ENCODE results near the gene CCDC9.

Gene CCDC9

DNA sequence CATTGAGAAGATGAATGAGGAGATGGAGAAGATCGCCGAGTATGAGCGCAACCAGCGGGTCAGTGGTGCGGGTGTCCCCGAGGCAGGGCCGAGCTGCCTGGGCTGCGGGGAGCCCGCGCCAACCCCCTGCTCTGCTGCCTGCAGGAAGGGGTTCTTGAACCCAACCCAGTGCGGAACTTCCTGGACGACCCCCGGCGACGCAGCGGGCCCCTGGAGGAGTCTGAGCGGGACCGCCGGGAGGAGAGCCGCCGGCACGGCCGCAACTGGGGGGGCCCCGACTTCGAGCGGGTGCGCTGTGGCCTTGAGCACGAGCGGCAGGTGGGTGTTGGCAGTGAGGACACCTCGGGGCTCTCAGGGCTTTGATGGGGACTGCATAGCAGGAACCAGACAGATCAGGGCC is 8.3 kb downstream of the CCDC9 start:
- Histone ChIP-seq H3K79me2 (ENCODE audit: control insufficient read depth, insufficient read depth, low read length) (no peaks in the 10 kb centered on the region), H2BK5ac (ENCODE audit: low read length) (no peak overlapping the region), H3K56ac (ENCODE audit: low read length) (no peak overlapping the region), H3K27ac (ENCODE audit: low read depth, low read length) (no peak overlapping the region), H2BK15ac (replicated peaks; ENCODE audit: low read depth) (no peak overlapping the region), H3K4me3 (ENCODE audit: low read length) (no peak overlapping the region), H3K4me1 (ENCODE audit: control insufficient read depth, low read depth, low read length) (no peaks in the 10 kb centered on the region), H3K4me2 (ENCODE audit: low read length) (no peak overlapping the region), H3K9ac (ENCODE audit: low read length) (no peak overlapping the region), H2BK120ac (ENCODE audit: low read depth, low read length) (no peak overlapping the region), H3K27me3 (ENCODE audit: insufficient read depth, low read length, poor library complexity) (no peaks in the 10 kb centered on the region), H3K4ac (ENCODE audit: low read depth, low read length) (no peak overlapping the region), H3K79me1 (ENCODE audit: low read length) (peaks cover 6% of the 10 kb centered on the region), H3K23ac (ENCODE audit: low read length) (no peak overlapping the region), H4K8ac (ENCODE audit: low read depth, low read length) (no peak overlapping the region), H4K5ac (ENCODE audit: low read length) (no peak overlapping the region), H3K18ac (ENCODE audit: low read length) (no peak overlapping the region), H2AK5ac (ENCODE audit: low read length) (no peak overlapping the region), H3K36me3 (ENCODE audit: control insufficient read depth, insufficient read depth, low read length) (peaks cover 6% of the 10 kb centered on the region)
- DNase-seq: no peak
- WGBS (ENCODE audit: extremely low coverage, insufficient coverage, low lambda C conversion rate): no CpG with 5 or more reads among the region's 30 CpGs

DNA sequence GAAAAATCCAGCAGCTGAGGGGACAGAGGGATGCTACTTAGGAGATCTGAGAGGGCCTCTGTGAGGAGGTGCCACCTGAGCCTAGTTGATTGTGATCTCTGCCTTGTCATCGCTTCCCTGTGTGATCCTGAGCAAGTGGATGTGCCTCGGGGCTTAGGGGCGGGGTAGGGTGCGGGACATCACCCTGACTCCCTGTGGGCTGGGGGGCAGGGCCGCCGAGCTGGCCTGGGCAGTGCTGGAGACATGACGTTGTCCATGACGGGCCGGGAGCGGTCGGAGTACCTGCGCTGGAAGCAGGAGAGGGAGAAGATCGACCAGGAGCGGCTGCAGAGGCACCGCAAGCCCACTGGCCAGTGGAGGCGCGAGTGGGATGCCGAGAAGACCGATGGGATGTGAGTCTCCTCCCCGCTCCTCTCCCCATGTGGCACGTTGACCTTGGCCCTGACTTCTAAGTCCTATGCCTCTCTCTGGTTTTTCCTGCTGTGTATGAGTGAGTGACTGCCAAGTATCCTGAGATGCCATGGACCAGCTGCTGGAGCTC is 10.1 kb downstream of the CCDC9 start:
- Histone ChIP-seq H3K4me3 (ENCODE audit: low read length) (no peak overlapping the region), H3K9ac (ENCODE audit: low read length) (no peak overlapping the region), H3K23ac (ENCODE audit: low read length) (no peak overlapping the region), H3K4me1 (ENCODE audit: control insufficient read depth, low read depth, low read length) (no peaks in the 10 kb centered on the region), H3K79me1 (ENCODE audit: low read length) (peaks cover 2% of the 10 kb centered on the region), H2BK15ac (replicated peaks; ENCODE audit: low read depth) (no peak overlapping the region), H3K4ac (ENCODE audit: low read depth, low read length) (no peak overlapping the region), H3K18ac (ENCODE audit: low read length) (no peak overlapping the region), H3K27me3 (ENCODE audit: insufficient read depth, low read length, poor library complexity) (no peaks in the 10 kb centered on the region), H2AK5ac (ENCODE audit: low read length) (no peak overlapping the region), H3K79me2 (ENCODE audit: control insufficient read depth, insufficient read depth, low read length) (no peaks in the 10 kb centered on the region), H3K27ac (ENCODE audit: low read depth, low read length) (no peak overlapping the region), H2BK5ac (ENCODE audit: low read length) (no peak overlapping the region), H3K4me2 (ENCODE audit: low read length) (no peak overlapping the region), H3K56ac (ENCODE audit: low read length) (no peak overlapping the region), H2BK120ac (ENCODE audit: low read depth, low read length) (no peak overlapping the region), H4K8ac (ENCODE audit: low read depth, low read length) (no peak overlapping the region), H4K5ac (ENCODE audit: low read length) (no peak overlapping the region), H3K36me3 (ENCODE audit: control insufficient read depth, insufficient read depth, low read length) (peaks cover 6% of the 10 kb centered on the region)
- DNase-seq: no peak
- no CpG with 5 or more reads among the region's 21 CpGs for WGBS (ENCODE audit: extremely low coverage, insufficient coverage, low lambda C conversion rate)

DNA sequence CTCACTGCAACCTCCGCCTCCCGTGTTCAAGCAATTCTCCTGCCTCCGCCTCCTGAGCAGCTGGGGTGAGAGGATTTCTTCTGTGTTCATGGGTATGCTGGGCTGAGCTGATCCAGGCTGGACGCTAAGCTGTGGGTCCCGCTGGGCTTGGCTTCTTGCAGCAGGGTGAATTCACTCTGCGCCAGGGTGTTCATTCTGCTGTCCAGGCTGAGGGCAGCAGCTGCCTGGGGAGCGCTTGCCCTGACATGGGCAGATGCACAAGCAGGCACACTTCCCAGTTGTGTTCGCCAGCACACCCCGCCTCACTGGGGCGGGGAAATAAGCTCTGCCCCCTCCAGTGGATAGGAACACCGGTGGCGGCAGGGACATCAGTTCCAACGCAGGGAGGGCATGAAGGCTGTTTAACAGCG is 11.0 kb downstream of the CCDC9 start:
- Histone ChIP-seq H3K4ac (ENCODE audit: low read depth, low read length) (no peak overlapping the region), H2BK15ac (replicated peaks; ENCODE audit: low read depth) (no peak overlapping the region), H2AK5ac (ENCODE audit: low read length) (no peak overlapping the region), H4K5ac (ENCODE audit: low read length) (no peak overlapping the region), H3K23ac (ENCODE audit: low read length) (no peak overlapping the region), H3K27me3 (ENCODE audit: insufficient read depth, low read length, poor library complexity) (no peaks in the 10 kb centered on the region), H3K9ac (ENCODE audit: low read length) (no peak overlapping the region), H4K8ac (ENCODE audit: low read depth, low read length) (no peak overlapping the region), H3K4me1 (ENCODE audit: control insufficient read depth, low read depth, low read length) (no peaks in the 10 kb centered on the region), H3K36me3 (ENCODE audit: control insufficient read depth, insufficient read depth, low read length) (peaks cover 6% of the 10 kb centered on the region), H3K56ac (ENCODE audit: low read length) (no peak overlapping the region), H3K27ac (ENCODE audit: low read depth, low read length) (no peak overlapping the region), H3K4me3 (ENCODE audit: low read length) (no peak overlapping the region), H3K79me1 (ENCODE audit: low read length) (peaks cover 1% of the 10 kb centered on the region), H2BK5ac (ENCODE audit: low read length) (no peak overlapping the region), H3K79me2 (ENCODE audit: control insufficient read depth, insufficient read depth, low read length) (no peaks in the 10 kb centered on the region), H3K18ac (ENCODE audit: low read length) (no peak overlapping the region), H2BK120ac (ENCODE audit: low read depth, low read length) (no peak overlapping the region), H3K4me2 (ENCODE audit: low read length) (no peak overlapping the region)
- DNase-seq: no peak
- WGBS (ENCODE audit: extremely low coverage, insufficient coverage, low lambda C conversion rate): no CpG with 5 or more reads among the region's 14 CpGs

DNA sequence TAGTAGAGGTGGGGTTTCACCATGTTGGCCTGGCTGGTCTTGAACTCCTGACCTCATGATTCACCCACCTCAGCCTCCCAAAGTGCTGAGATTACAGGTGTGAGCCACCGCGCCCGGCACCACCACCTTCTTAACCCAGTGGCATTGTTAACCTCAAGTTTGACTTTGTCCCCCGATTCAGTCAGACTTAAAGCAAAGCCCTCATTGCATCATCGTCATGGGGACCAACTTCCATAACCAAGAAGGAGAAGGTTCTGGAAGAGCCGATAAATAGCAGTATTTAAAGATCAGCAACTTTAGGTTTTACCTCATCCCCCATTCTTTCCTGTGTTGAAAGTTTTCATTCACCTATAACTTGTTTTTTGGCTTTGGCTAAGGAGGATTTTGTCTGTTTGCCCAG is 11.7 kb downstream of the CCDC9 start:
- no peaks in the 10 kb centered on the region for H3K79me1 ChIP-seq (ENCODE audit: low read length)
- H3K4me2 ChIP-seq (ENCODE audit: low read length): no peak overlapping the region
- no peak overlapping the region for H3K18ac ChIP-seq (ENCODE audit: low read length)
- H3K36me3 ChIP-seq (ENCODE audit: control insufficient read depth, insufficient read depth, low read length): peaks cover 6% of the 10 kb centered on the region
- no peak overlapping the region for H4K5ac ChIP-seq (ENCODE audit: low read length)
- H3K4me1 ChIP-seq (ENCODE audit: control insufficient read depth, low read depth, low read length): peaks cover 2% of the 10 kb centered on the region
- no peak overlapping the region for H3K23ac ChIP-seq (ENCODE audit: low read length)
- no peak overlapping the region for H3K27ac ChIP-seq (ENCODE audit: low read depth, low read length)
- no peak for DNase-seq
- no peak overlapping the region for H2BK120ac ChIP-seq (ENCODE audit: low read depth, low read length)
- H4K8ac ChIP-seq (ENCODE audit: low read depth, low read length): no peak overlapping the region
- WGBS (ENCODE audit: extremely low coverage, insufficient coverage, low lambda C conversion rate): no CpG with 5 or more reads among the region's 6 CpGs
- H2BK15ac ChIP-seq (replicated peaks; ENCODE audit: low read depth): no peak overlapping the region
- no peak overlapping the region for H2BK5ac ChIP-seq (ENCODE audit: low read length)
- H3K4ac ChIP-seq (ENCODE audit: low read depth, low read length): no peak overlapping the region
- H3K4me3 ChIP-seq (ENCODE audit: low read length): no peak overlapping the region
- H3K79me2 ChIP-seq (ENCODE audit: control insufficient read depth, insufficient read depth, low read length): no peaks in the 10 kb centered on the region
- no peaks in the 10 kb centered on the region for H3K27me3 ChIP-seq (ENCODE audit: insufficient read depth, low read length, poor library complexity)
- no peak overlapping the region for H3K56ac ChIP-seq (ENCODE audit: low read length)
- no peak overlapping the region for H3K9ac ChIP-seq (ENCODE audit: low read length)
- no peak overlapping the region for H2AK5ac ChIP-seq (ENCODE audit: low read length)

DNA sequence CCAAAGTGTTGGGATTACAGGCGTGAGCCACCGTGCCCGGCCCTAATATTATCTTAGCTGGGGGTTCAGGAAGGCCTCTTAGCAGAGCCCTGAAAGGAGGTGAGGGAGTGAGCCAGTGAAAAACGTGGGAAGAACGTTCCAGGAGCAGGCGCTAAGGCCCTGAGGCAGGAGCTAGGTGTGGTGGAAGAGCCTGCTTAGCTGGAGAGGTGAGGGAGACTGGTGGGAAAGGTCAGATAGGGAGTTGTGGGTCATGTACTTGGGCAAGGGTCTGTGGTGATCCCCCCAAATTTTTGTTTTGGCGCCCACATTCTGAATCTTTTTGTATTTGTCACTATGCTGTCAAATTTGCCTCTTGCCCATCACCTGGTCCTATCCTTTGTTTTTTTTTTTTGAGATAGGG is 13.3 kb downstream of the CCDC9 start:
- Histone ChIP-seq H4K5ac (ENCODE audit: low read length) (no peak overlapping the region), H3K4ac (ENCODE audit: low read depth, low read length) (no peak overlapping the region), H3K36me3 (ENCODE audit: control insufficient read depth, insufficient read depth, low read length) (peaks cover 6% of the 10 kb centered on the region), H3K79me1 (ENCODE audit: low read length) (no peaks in the 10 kb centered on the region), H3K23ac (ENCODE audit: low read length) (no peak overlapping the region), H3K4me3 (ENCODE audit: low read length) (no peak overlapping the region), H2BK15ac (replicated peaks; ENCODE audit: low read depth) (no peak overlapping the region), H3K9ac (ENCODE audit: low read length) (no peak overlapping the region), H3K79me2 (ENCODE audit: control insufficient read depth, insufficient read depth, low read length) (no peaks in the 10 kb centered on the region), H3K18ac (ENCODE audit: low read length) (no peak overlapping the region), H2AK5ac (ENCODE audit: low read length) (no peak overlapping the region), H3K27ac (ENCODE audit: low read depth, low read length) (no peak overlapping the region), H2BK120ac (ENCODE audit: low read depth, low read length) (no peak overlapping the region), H3K27me3 (ENCODE audit: insufficient read depth, low read length, poor library complexity) (no peaks in the 10 kb centered on the region), H4K8ac (ENCODE audit: low read depth, low read length) (no peak overlapping the region), H3K4me2 (ENCODE audit: low read length) (no peak overlapping the region), H3K4me1 (ENCODE audit: control insufficient read depth, low read depth, low read length) (peaks cover 2% of the 10 kb centered on the region), H3K56ac (ENCODE audit: low read length) (no peak overlapping the region), H2BK5ac (ENCODE audit: low read length) (no peak overlapping the region)
- DNase-seq: no peak
- no CpG with 5 or more reads among the region's 7 CpGs for WGBS (ENCODE audit: extremely low coverage, insufficient coverage, low lambda C conversion rate)

DNA sequence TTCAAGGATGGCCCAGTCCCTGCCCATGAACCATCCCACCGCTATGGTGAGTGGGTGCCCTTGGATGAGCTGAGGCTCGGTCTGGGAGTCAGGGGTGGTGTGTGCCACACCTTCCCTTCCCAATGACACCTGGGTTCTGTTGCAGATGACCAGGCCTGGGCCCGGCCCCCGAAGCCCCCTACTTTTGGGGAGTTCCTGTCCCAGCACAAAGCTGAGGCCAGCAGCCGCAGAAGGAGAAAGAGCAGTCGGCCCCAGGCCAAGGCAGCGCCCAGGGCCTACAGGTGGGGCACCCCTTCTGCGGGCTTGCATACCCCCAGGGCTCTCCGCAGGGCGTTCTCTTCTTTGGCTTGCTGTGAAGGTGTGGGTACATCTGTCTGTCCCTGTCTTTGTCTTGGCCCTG is 14.1 kb downstream of the CCDC9 start:
- Histone ChIP-seq H3K18ac (ENCODE audit: low read length) (no peak overlapping the region), H2BK120ac (ENCODE audit: low read depth, low read length) (no peak overlapping the region), H4K8ac (ENCODE audit: low read depth, low read length) (no peak overlapping the region), H3K27me3 (ENCODE audit: insufficient read depth, low read length, poor library complexity) (no peaks in the 10 kb centered on the region), H3K4me3 (ENCODE audit: low read length) (no peak overlapping the region), H2BK5ac (ENCODE audit: low read length) (no peak overlapping the region), H3K4ac (ENCODE audit: low read depth, low read length) (no peak overlapping the region), H3K4me1 (ENCODE audit: control insufficient read depth, low read depth, low read length) (peaks cover 2% of the 10 kb centered on the region), H3K79me2 (ENCODE audit: control insufficient read depth, insufficient read depth, low read length) (no peaks in the 10 kb centered on the region), H3K36me3 (ENCODE audit: control insufficient read depth, insufficient read depth, low read length) (peaks cover 4% of the 10 kb centered on the region), H3K79me1 (ENCODE audit: low read length) (no peaks in the 10 kb centered on the region), H2BK15ac (replicated peaks; ENCODE audit: low read depth) (no peak overlapping the region), H3K23ac (ENCODE audit: low read length) (no peak overlapping the region), H3K4me2 (ENCODE audit: low read length) (no peak overlapping the region), H2AK5ac (ENCODE audit: low read length) (no peak overlapping the region), H4K5ac (ENCODE audit: low read length) (no peak overlapping the region), H3K9ac (ENCODE audit: low read length) (no peak overlapping the region), H3K56ac (ENCODE audit: low read length) (no peak overlapping the region), H3K27ac (ENCODE audit: low read depth, low read length) (no peak overlapping the region)
- no CpG with 5 or more reads among the region's 10 CpGs for WGBS (ENCODE audit: extremely low coverage, insufficient coverage, low lambda C conversion rate)
- DNase-seq: no peak

Data from mesendoderm (in vitro differentiated cells).